ENCODE measurements around the gene SLC44A5.

Gene SLC44A5

GRCh38 chr1:75444220-75444619 lies 166.7 kb downstream of the SLC44A5 start:
- Histone ChIP-seq H4K91ac (ENCODE audit: low read depth, low read length) (no peak overlapping the region), H2BK120ac (ENCODE audit: insufficient read depth, low read length, poor library complexity) (no peak overlapping the region), H3K4ac (ENCODE audit: low read depth, low read length) (no peak overlapping the region), H3K9me3 (ENCODE audit: insufficient read depth, low read depth, low read length) (no peaks in the 10 kb centered on the region), H2AFZ (ENCODE audit: insufficient read depth, low read length, poor library complexity) (no peak overlapping the region), H3K79me2 (ENCODE audit: control insufficient read depth, insufficient read depth, low read length, poor library complexity) (no peaks in the 10 kb centered on the region), H3K27me3 (ENCODE audit: insufficient read depth, low read length) (no peaks in the 10 kb centered on the region), H3K79me1 (ENCODE audit: low read length) (no peaks in the 10 kb centered on the region), H3K14ac (ENCODE audit: low read length) (no peak overlapping the region), H3K4me3 (ENCODE audit: low read depth, low read length) (no peak overlapping the region), H2BK12ac (ENCODE audit: low read length) (no peak overlapping the region), H3K23ac (ENCODE audit: low read length) (no peak overlapping the region), H2AK5ac (ENCODE audit: low read length) (no peak overlapping the region), H3K4me2 (ENCODE audit: low read length) (no peak overlapping the region), H2BK5ac (ENCODE audit: low read depth, low read length, poor library complexity) (no peak overlapping the region), H3K27ac (ENCODE audit: low read depth, low read length) (no peak overlapping the region), H3K36me3 (ENCODE audit: control insufficient read depth in 1 of 2, insufficient read depth in 2 of 2, low read length in 2 of 2) (no peaks in the 10 kb centered on the region), H3K18ac (ENCODE audit: low read length) (no peak overlapping the region), H4K12ac (ENCODE audit: low read depth, low read length) (no peak overlapping the region), H4K8ac (ENCODE audit: low read depth, low read length) (no peak overlapping the region), H3K4me1 (ENCODE audit: control insufficient read depth in 1 of 2, insufficient read depth in 2 of 2, low read length in 2 of 2) (no peaks in the 10 kb centered on the region), H3K9ac (ENCODE audit: low read length) (no peak overlapping the region)
- no peak for DNase-seq
- WGBS (ENCODE audit: extremely low coverage, insufficient coverage, insufficient read length), result 100% methylated on average over 1 of the region's 1 CpG

- Histone ChIP-seq H2BK5ac (ENCODE audit: low read depth, low read length, poor library complexity) (no peak overlapping the region), H2AFZ (ENCODE audit: insufficient read depth, low read length, poor library complexity) (no peak overlapping the region), H3K4me1 (ENCODE audit: control insufficient read depth in 1 of 2, insufficient read depth in 2 of 2, low read length in 2 of 2) (no peaks in the 10 kb centered on the region), H4K8ac (ENCODE audit: low read depth, low read length) (no peak overlapping the region), H3K9me3 (ENCODE audit: insufficient read depth, low read depth, low read length) (no peaks in the 10 kb centered on the region), H3K18ac (ENCODE audit: low read length) (no peak overlapping the region), H3K4me2 (ENCODE audit: low read length) (no peak overlapping the region), H2AK5ac (ENCODE audit: low read length) (no peak overlapping the region), H3K36me3 (ENCODE audit: control insufficient read depth in 1 of 2, insufficient read depth in 2 of 2, low read length in 2 of 2) (no peaks in the 10 kb centered on the region), H3K4me3 (ENCODE audit: low read depth, low read length) (no peak overlapping the region), H3K23ac (ENCODE audit: low read length) (no peak overlapping the region), H3K14ac (ENCODE audit: low read length) (no peak overlapping the region), H3K4ac (ENCODE audit: low read depth, low read length) (no peak overlapping the region), H4K91ac (ENCODE audit: low read depth, low read length) (no peak overlapping the region), H3K79me2 (ENCODE audit: control insufficient read depth, insufficient read depth, low read length, poor library complexity) (no peaks in the 10 kb centered on the region), H4K12ac (ENCODE audit: low read depth, low read length) (no peak overlapping the region), H3K27me3 (ENCODE audit: insufficient read depth, low read length) (no peaks in the 10 kb centered on the region), H2BK12ac (ENCODE audit: low read length) (no peak overlapping the region), H3K9ac (ENCODE audit: low read length) (no peak overlapping the region), H2BK120ac (ENCODE audit: insufficient read depth, low read length, poor library complexity) (no peak overlapping the region), H3K27ac (ENCODE audit: low read depth, low read length) (no peak overlapping the region), H3K79me1 (ENCODE audit: low read length) (no peaks in the 10 kb centered on the region)
- no CpG with 5 or more reads among the region's 2 CpGs for WGBS (ENCODE audit: extremely low coverage, insufficient coverage, insufficient read length)
- DNase-seq, result no peak
These were observed 170.6 kb downstream of the SLC44A5 start for GRCh38 chr1:75440274-75440673.

- H3K79me2 ChIP-seq (ENCODE audit: control insufficient read depth, insufficient read depth, low read length, poor library complexity), result no peaks in the 10 kb centered on the region
- H3K23ac ChIP-seq (ENCODE audit: low read length), result no peak overlapping the region
- H3K36me3 ChIP-seq (ENCODE audit: control insufficient read depth in 1 of 2, insufficient read depth in 2 of 2, low read length in 2 of 2), result no peaks in the 10 kb centered on the region
- no peak overlapping the region for H3K27ac ChIP-seq (ENCODE audit: low read depth, low read length)
- no peak overlapping the region for H3K4me2 ChIP-seq (ENCODE audit: low read length)
- no peaks in the 10 kb centered on the region for H3K27me3 ChIP-seq (ENCODE audit: insufficient read depth, low read length)
- no peak overlapping the region for H3K9ac ChIP-seq (ENCODE audit: low read length)
- no peak overlapping the region for H3K14ac ChIP-seq (ENCODE audit: low read length)
- H3K4me1 ChIP-seq (ENCODE audit: control insufficient read depth in 1 of 2, insufficient read depth in 2 of 2, low read length in 2 of 2), result no peaks in the 10 kb centered on the region
- no peak overlapping the region for H2AFZ ChIP-seq (ENCODE audit: insufficient read depth, low read length, poor library complexity)
- no peak overlapping the region for H4K12ac ChIP-seq (ENCODE audit: low read depth, low read length)
- H4K91ac ChIP-seq (ENCODE audit: low read depth, low read length), result no peak overlapping the region
- H2BK12ac ChIP-seq (ENCODE audit: low read length), result no peak overlapping the region
- no peak overlapping the region for H2AK5ac ChIP-seq (ENCODE audit: low read length)
- no peak overlapping the region for H3K4me3 ChIP-seq (ENCODE audit: low read depth, low read length)
- no peaks in the 10 kb centered on the region for H3K9me3 ChIP-seq (ENCODE audit: insufficient read depth, low read depth, low read length)
- no peaks in the 10 kb centered on the region for H3K79me1 ChIP-seq (ENCODE audit: low read length)
- no peak overlapping the region for H3K18ac ChIP-seq (ENCODE audit: low read length)
- H2BK5ac ChIP-seq (ENCODE audit: low read depth, low read length, poor library complexity), result no peak overlapping the region
- no peak overlapping the region for H2BK120ac ChIP-seq (ENCODE audit: insufficient read depth, low read length, poor library complexity)
- no peak for DNase-seq
- no peak overlapping the region for H3K4ac ChIP-seq (ENCODE audit: low read depth, low read length)
- no peak overlapping the region for H4K8ac ChIP-seq (ENCODE audit: low read depth, low read length)
These were observed 172.6 kb downstream of the SLC44A5 start for GRCh38 chr1:75438355-75438754.

- H4K8ac ChIP-seq (ENCODE audit: low read depth, low read length), result no peak overlapping the region
- H2BK5ac ChIP-seq (ENCODE audit: low read depth, low read length, poor library complexity), result no peak overlapping the region
- no peak overlapping the region for H3K14ac ChIP-seq (ENCODE audit: low read length)
- no peak overlapping the region for H2AK5ac ChIP-seq (ENCODE audit: low read length)
- no peak overlapping the region for H3K27ac ChIP-seq (ENCODE audit: low read depth, low read length)
- H4K91ac ChIP-seq (ENCODE audit: low read depth, low read length), result no peak overlapping the region
- no peak overlapping the region for H3K4me2 ChIP-seq (ENCODE audit: low read length)
- H3K4me1 ChIP-seq (ENCODE audit: control insufficient read depth in 1 of 2, insufficient read depth in 2 of 2, low read length in 2 of 2), result no peaks in the 10 kb centered on the region
- H2BK120ac ChIP-seq (ENCODE audit: insufficient read depth, low read length, poor library complexity), result no peak overlapping the region
- no peak overlapping the region for H3K23ac ChIP-seq (ENCODE audit: low read length)
- DNase-seq, result no peak
- H3K27me3 ChIP-seq (ENCODE audit: insufficient read depth, low read length), result no peaks in the 10 kb centered on the region
- H3K4ac ChIP-seq (ENCODE audit: low read depth, low read length), result no peak overlapping the region
- no peak overlapping the region for H2AFZ ChIP-seq (ENCODE audit: insufficient read depth, low read length, poor library complexity)
- H3K36me3 ChIP-seq (ENCODE audit: control insufficient read depth in 1 of 2, insufficient read depth in 2 of 2, low read length in 2 of 2), result no peaks in the 10 kb centered on the region
- no peaks in the 10 kb centered on the region for H3K79me2 ChIP-seq (ENCODE audit: control insufficient read depth, insufficient read depth, low read length, poor library complexity)
- H3K4me3 ChIP-seq (ENCODE audit: low read depth, low read length), result no peak overlapping the region
- no peak overlapping the region for H3K18ac ChIP-seq (ENCODE audit: low read length)
- no peaks in the 10 kb centered on the region for H3K9me3 ChIP-seq (ENCODE audit: insufficient read depth, low read depth, low read length)
- no peak overlapping the region for H3K9ac ChIP-seq (ENCODE audit: low read length)
- no peak overlapping the region for H4K12ac ChIP-seq (ENCODE audit: low read depth, low read length)
- no peaks in the 10 kb centered on the region for H3K79me1 ChIP-seq (ENCODE audit: low read length)
- H2BK12ac ChIP-seq (ENCODE audit: low read length), result no peak overlapping the region
- WGBS (ENCODE audit: extremely low coverage, insufficient coverage, insufficient read length), result no CpG with 5 or more reads among the region's 2 CpGs
These were observed 179.1 kb downstream of the SLC44A5 start for GRCh38 chr1:75431843-75432242.

GRCh38 chr1:75430526-75430925 lies 180.4 kb downstream of the SLC44A5 start:
- Histone ChIP-seq H3K79me2 (ENCODE audit: control insufficient read depth, insufficient read depth, low read length, poor library complexity) (no peaks in the 10 kb centered on the region), H3K4me2 (ENCODE audit: low read length) (no peak overlapping the region), H3K4me3 (ENCODE audit: low read depth, low read length) (no peak overlapping the region), H2BK12ac (ENCODE audit: low read length) (no peak overlapping the region), H2BK120ac (ENCODE audit: insufficient read depth, low read length, poor library complexity) (no peak overlapping the region), H4K91ac (ENCODE audit: low read depth, low read length) (no peak overlapping the region), H3K18ac (ENCODE audit: low read length) (no peak overlapping the region), H2BK5ac (ENCODE audit: low read depth, low read length, poor library complexity) (no peak overlapping the region), H3K23ac (ENCODE audit: low read length) (no peak overlapping the region), H3K9ac (ENCODE audit: low read length) (no peak overlapping the region), H3K9me3 (ENCODE audit: insufficient read depth, low read depth, low read length) (no peaks in the 10 kb centered on the region), H3K27ac (ENCODE audit: low read depth, low read length) (no peak overlapping the region), H3K14ac (ENCODE audit: low read length) (no peak overlapping the region), H4K12ac (ENCODE audit: low read depth, low read length) (no peak overlapping the region), H3K4ac (ENCODE audit: low read depth, low read length) (no peak overlapping the region), H3K36me3 (ENCODE audit: control insufficient read depth in 1 of 2, insufficient read depth in 2 of 2, low read length in 2 of 2) (no peaks in the 10 kb centered on the region), H3K4me1 (ENCODE audit: control insufficient read depth in 1 of 2, insufficient read depth in 2 of 2, low read length in 2 of 2) (no peaks in the 10 kb centered on the region), H3K79me1 (ENCODE audit: low read length) (no peaks in the 10 kb centered on the region), H3K27me3 (ENCODE audit: insufficient read depth, low read length) (no peaks in the 10 kb centered on the region), H4K8ac (ENCODE audit: low read depth, low read length) (no peak overlapping the region), H2AK5ac (ENCODE audit: low read length) (no peak overlapping the region), H2AFZ (ENCODE audit: insufficient read depth, low read length, poor library complexity) (no peak overlapping the region)
- DNase-seq, result peak in 1 of 2 donors; percentile 36

Measured in trophoblast cell (in vitro differentiated cells and primary cell).